GM23338 (cell line): Measurements from ENCODE around the gene SPINK5. TPM values are rescaled to one million over a fixed set of nuclear protein-coding genes. Genes with fewer than 3 reads are reported as not detected.

Source experiments
- ATAC-seq: fragments of 200-7000 bp; cut with Tn5 transposase; 3 replicates; pipeline ENCODE4 v1.9.1; 2020
- DNase-seq: peaks from one replicate; pipeline ENCODE4 v3.0.0-alpha.2; 2015; ENCODE audit warnings: low spot score
- H2AFZ ChIP-seq: fragments of 200-600 bp; sonication (generic); 2 replicates; pipeline ENCODE4 v1.8.0; 2016; ENCODE audit warnings: antibody characterized with exemption, mild to moderate bottlenecking, moderate library complexity
- H3F3A ChIP-seq: fragments of 200-600 bp; sonication (generic); replicated peaks from 2 replicates; pipeline ENCODE4 v1.8.0; 2017; ENCODE audit warnings: antibody characterized with exemption, mixed run types, low read depth
- H3K27ac ChIP-seq: fragments of 200-600 bp; sonication (generic); 2 replicates; pipeline ENCODE4 v1.6.1; 2016; ENCODE audit warnings: low read depth
- H3K27me3 ChIP-seq: fragments of 200-600 bp; sonication (generic); 2 replicates; pipeline ENCODE4 v1.8.0; 2016; ENCODE audit warnings: mild to moderate bottlenecking, mixed run types, moderate library complexity; ENCODE audit not compliant: insufficient read depth
- H3K36me3 ChIP-seq: fragments of 200-600 bp; sonication (generic); 2 replicates; pipeline ENCODE4 v1.8.0; 2016; ENCODE audit warnings: mild to moderate bottlenecking; ENCODE audit not compliant: insufficient read depth
- H3K4me1 ChIP-seq: fragments of 200-600 bp; sonication (generic); 2 replicates; pipeline ENCODE4 v1.8.0; 2016; ENCODE audit warnings: mild to moderate bottlenecking, moderate library complexity; ENCODE audit not compliant: insufficient read depth
- H3K4me2 ChIP-seq: fragments of 200-600 bp; sonication (generic); 2 replicates; pipeline ENCODE4 v1.7.1; 2017; ENCODE audit warnings: mixed run types
- H3K4me3 ChIP-seq: fragments of 200-600 bp; sonication (generic); 2 replicates; pipeline ENCODE4 v1.6.1; 2016; ENCODE audit warnings: mixed run types
- H3K79me2 ChIP-seq: fragments of 200-600 bp; sonication (generic); replicated peaks from 2 replicates; pipeline ENCODE4 v1.8.0; 2017; ENCODE audit warnings: mild to moderate bottlenecking; ENCODE audit not compliant: insufficient read depth
- H3K9me2 ChIP-seq: fragments of 200-600 bp; sonication (generic); 2 replicates; pipeline ENCODE4 v1.8.0; 2017; ENCODE audit not compliant: insufficient read depth
- H4K20me1 ChIP-seq: fragments of 200-600 bp; sonication (generic); replicated peaks from 2 replicates; pipeline ENCODE4 v1.8.0; 2017; ENCODE audit warnings: mild to moderate bottlenecking; ENCODE audit not compliant: insufficient read depth
- H3K27ac Mint-ChIP-seq: 2 replicates; pipeline ENCODE4 v1.8.0; 2020; ENCODE audit warnings: inconsistent platforms, mild to moderate bottlenecking, moderate library complexity, mixed read lengths
- H3K27me3 Mint-ChIP-seq: 3 replicates; pipeline ENCODE4 v1.8.0; 2022; ENCODE audit warnings: low read depth, mild to moderate bottlenecking, moderate library complexity, mixed read lengths, inconsistent platforms; ENCODE audit not compliant: insufficient read depth, poor library complexity
- H3K36me3 Mint-ChIP-seq: 3 replicates; pipeline ENCODE4 v1.8.0; 2021; ENCODE audit warnings: low read depth, mild to moderate bottlenecking, inconsistent platforms, moderate library complexity, mixed read lengths
- H3K4me1 Mint-ChIP-seq: 3 replicates; pipeline ENCODE4 v1.8.0; 2020; ENCODE audit warnings: mild to moderate bottlenecking, inconsistent platforms, mixed read lengths
- H3K4me3 Mint-ChIP-seq: 3 replicates; pipeline ENCODE4 v1.8.0; 2021; ENCODE audit warnings: moderate library complexity, mild to moderate bottlenecking, inconsistent platforms, mixed read lengths
- H3K9me3 Mint-ChIP-seq: 3 replicates; pipeline ENCODE4 v1.8.0; 2020; ENCODE audit warnings: moderate library complexity, mild to moderate bottlenecking, inconsistent platforms, mixed read lengths
- CREB1 ChIP-seq: fragments of 250-450 bp; sonication (Bioruptor Pico); IDR thresholded peaks from 2 replicates; pipeline ENCODE4 v1.5.0; 2020; ENCODE audit warnings: low read depth, mild to moderate bottlenecking, moderate library complexity
- CTCF ChIP-seq, 2 experiments: fragments of 200-600 bp in 1 of 2; sonication (generic) in 1 of 2; conservative IDR thresholded peaks; 2 replicates each; pipeline versions ENCODE4 v1.5.1 to v1.6.1; 2016 to 2017; ENCODE audit warnings: antibody characterized with exemption in 2 of 2, low read depth in 2 of 2, mild to moderate bottlenecking in 2 of 2, moderate library complexity in 1 of 2
- JUNB ChIP-seq: IDR thresholded peaks from one replicate; pipeline ENCODE4 v1.6.1; 2016; ENCODE audit warnings: antibody characterized with exemption; ENCODE audit not compliant: unreplicated experiment
- NANOG ChIP-seq: IDR thresholded peaks from 2 replicates; pipeline ENCODE4 v1.6.1; 2016; ENCODE audit warnings: antibody characterized with exemption, borderline replicate concordance
- STAT1 ChIP-seq: IDR thresholded peaks from one replicate; pipeline ENCODE4 v1.6.1; 2016; ENCODE audit warnings: antibody characterized with exemption; ENCODE audit not compliant: unreplicated experiment
- ZNF114 ChIP-seq: fragments of 250-450 bp; sonication (Bioruptor Pico); IDR thresholded peaks from 2 replicates; pipeline ENCODE4 v1.5.0; 2020; ENCODE audit warnings: mild to moderate bottlenecking, moderate library complexity
- ZNF331 ChIP-seq: fragments of 250-450 bp; sonication (Bioruptor Pico); IDR thresholded peaks from 2 replicates; pipeline ENCODE4 v1.5.0; 2020; ENCODE audit warnings: low read depth, mild to moderate bottlenecking, moderate library complexity
- ZNF462 ChIP-seq: fragments of 250-450 bp; sonication (Bioruptor Pico); IDR thresholded peaks from 2 replicates; pipeline ENCODE4 v1.5.0; 2020; ENCODE audit warnings: mild to moderate bottlenecking, moderate library complexity
- polyA plus RNA-seq: library from polyadenylated mRNA; unstranded; fragments of >200 nt; fragmentation: Nextera tagmentation; extraction: Ambion mirVana; gene quantifications from 2 replicates; pipeline ENCODE4 v1.2.1, GENCODE V29; 2016
- total RNA-seq: library from RNA; depleted of rRNA; stranded (reverse); fragments of >200 nt; shearing (Covaris generic); gene quantifications from 2 replicates; pipeline ENCODE4 v1.2.3, GENCODE V29; 2014
- TF ChIP-seq, protein P1 (sequence below): IDR thresholded peaks from 2 replicates; pipeline ENCODE4 v1.6.1; 2016; ENCODE audit warnings: antibody characterized with exemption

Gene SPINK5
- total and polyA plus RNA-seq, 2 experiments from 2014 or later: 4.5 to 8.8 TPM

GRCh38 chr5:148014276-148014675 lies 49.5 kb upstream of the SPINK5 start (continued):
- no peak for TF ChIP-seq CTCF (conservative IDR thresholded peaks at IDR 0.05; ENCODE audit: low read depth in 2 of 2)
- TF ChIP-seq JUNB: no peak
- no peak for TF ChIP-seq ZNF462 (CRISPR knock-in tag)
- TF ChIP-seq CREB1: no peak

DNA sequence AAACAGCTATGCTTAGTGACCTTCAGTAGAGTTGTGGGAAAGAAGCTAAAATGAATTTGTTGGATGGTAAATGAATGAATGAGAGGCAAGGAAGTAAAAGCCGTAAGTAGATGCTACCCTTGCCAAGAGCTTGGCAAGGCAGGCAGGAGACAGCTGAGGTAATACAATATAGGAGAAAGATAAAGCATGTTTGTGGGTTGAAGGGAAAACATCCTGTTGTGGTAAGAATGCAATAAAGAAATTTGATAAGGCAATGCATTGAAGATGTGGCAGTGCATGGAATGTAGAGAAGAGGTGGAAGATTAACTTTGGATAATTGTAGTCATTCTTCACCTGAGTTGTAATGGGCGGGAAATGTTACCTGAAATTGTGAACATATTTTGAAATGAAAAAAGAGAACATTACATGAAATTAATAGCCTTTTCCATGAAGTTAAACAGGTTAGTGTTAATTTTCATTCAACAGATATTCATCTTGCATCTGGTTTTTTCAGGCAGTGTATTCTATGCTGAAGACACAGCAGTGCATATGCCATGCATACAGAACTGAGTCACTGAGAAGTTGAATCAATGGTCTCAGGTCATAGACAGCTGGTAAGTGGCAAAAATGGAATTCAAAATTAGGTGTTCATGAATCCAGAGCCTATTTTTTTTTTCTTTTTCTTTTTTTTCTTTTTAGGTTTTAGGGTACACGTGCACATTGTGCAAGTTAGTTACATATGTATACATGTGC lies 43.4 kb upstream of the SPINK5 start:
- Histone ChIP-seq H3K27ac (no peak overlapping the region), H3K4me1 (no peaks in the 10 kb centered on the region), H2AFZ (no peak overlapping the region), H3K79me2 (no peaks in the 10 kb centered on the region), H3K4me3 (no peak overlapping the region), H3K36me3 (no peaks in the 10 kb centered on the region), H3F3A (no peaks in the 10 kb centered on the region), H3K4me2 (no peak overlapping the region), H3K9me2 (no peaks in the 10 kb centered on the region), H4K20me1 (0 out of 2 replicates have a peak, but pooled peaks cover 4% of the 10 kb centered on the region), H3K27me3 (no peaks in the 10 kb centered on the region)
- ATAC-seq (no peak), DNase-seq (no peak)
- H3K27me3 Mint-ChIP-seq: no peaks in the 10 kb centered on the region
- H3K4me3 Mint-ChIP-seq: no peak overlapping the region
- no peaks in the 10 kb centered on the region for H3K4me1 Mint-ChIP-seq
- peaks cover 3% of the 10 kb centered on the region; the same call in 2 of the 3 replicates for H3K9me3 Mint-ChIP-seq
- H3K36me3 Mint-ChIP-seq: no peaks in the 10 kb centered on the region; the same call in 2 of the 3 replicates
- no peak overlapping the region for H3K27ac Mint-ChIP-seq
- TF ChIP-seq CREB1: no peak
- TF ChIP-seq, protein P1, sequence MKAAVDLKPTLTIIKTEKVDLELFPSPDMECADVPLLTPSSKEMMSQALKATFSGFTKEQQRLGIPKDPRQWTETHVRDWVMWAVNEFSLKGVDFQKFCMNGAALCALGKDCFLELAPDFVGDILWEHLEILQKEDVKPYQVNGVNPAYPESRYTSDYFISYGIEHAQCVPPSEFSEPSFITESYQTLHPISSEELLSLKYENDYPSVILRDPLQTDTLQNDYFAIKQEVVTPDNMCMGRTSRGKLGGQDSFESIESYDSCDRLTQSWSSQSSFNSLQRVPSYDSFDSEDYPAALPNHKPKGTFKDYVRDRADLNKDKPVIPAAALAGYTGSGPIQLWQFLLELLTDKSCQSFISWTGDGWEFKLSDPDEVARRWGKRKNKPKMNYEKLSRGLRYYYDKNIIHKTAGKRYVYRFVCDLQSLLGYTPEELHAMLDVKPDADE: no peak
- no peak for TF ChIP-seq NANOG
- no peak for TF ChIP-seq CTCF (conservative IDR thresholded peaks at IDR 0.05; ENCODE audit: low read depth in 2 of 2)
- TF ChIP-seq ZNF331: no peak
- TF ChIP-seq ZNF114: no peak
- no peak for TF ChIP-seq JUNB
- no peak for TF ChIP-seq STAT1
